ENCODE results near the gene DOCK2.

Gene DOCK2

GRCh38 chr5:170028124-170028523 lies 391.0 kb downstream of the DOCK2 start:
- Histone ChIP-seq H3K36me3 (ENCODE audit: control insufficient read depth, insufficient read depth, low read length) (no peaks in the 10 kb centered on the region), H3K9ac (ENCODE audit: low read length) (no peak overlapping the region), H3K27ac (ENCODE audit: low read depth, low read length) (no peak overlapping the region), H3K27me3 (ENCODE audit: control insufficient read depth, insufficient read depth, low read length) (no peaks in the 10 kb centered on the region), H3K4me1 (ENCODE audit: control insufficient read depth, insufficient read depth, low read length) (no peaks in the 10 kb centered on the region), H3K4me3 (ENCODE audit: low read length) (no peak overlapping the region)

GRCh38 chr5:170034231-170034630 lies 397.2 kb downstream of the DOCK2 start:
- H3K36me3 ChIP-seq (ENCODE audit: control insufficient read depth, insufficient read depth, low read length): no peaks in the 10 kb centered on the region
- no peak overlapping the region for H3K27ac ChIP-seq (ENCODE audit: low read depth, low read length)
- no peaks in the 10 kb centered on the region for H3K27me3 ChIP-seq (ENCODE audit: control insufficient read depth, insufficient read depth, low read length)
- H3K4me1 ChIP-seq (ENCODE audit: control insufficient read depth, insufficient read depth, low read length): no peaks in the 10 kb centered on the region
- no peak overlapping the region for H3K4me3 ChIP-seq (ENCODE audit: low read length)
- H3K9ac ChIP-seq (ENCODE audit: low read length): no peak overlapping the region

DNA sequence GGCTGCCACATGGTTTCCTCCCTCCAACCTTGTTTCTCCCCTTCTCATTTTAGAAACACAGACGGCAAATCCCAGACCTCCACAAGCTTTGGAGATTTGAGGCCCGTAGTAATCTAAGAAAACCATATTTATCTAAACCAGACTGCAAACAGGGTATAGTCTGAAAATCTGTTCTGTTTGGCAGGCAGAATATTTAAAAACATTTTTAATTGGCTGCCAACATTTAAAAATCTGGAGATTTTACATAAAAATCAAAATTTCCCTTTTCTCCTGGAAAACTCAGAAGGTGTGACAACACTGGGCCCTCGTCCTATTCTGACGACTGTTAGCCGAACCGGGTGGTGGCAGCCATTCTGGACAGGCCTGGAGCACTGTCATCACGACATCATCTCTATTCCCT lies 401.2 kb downstream of the DOCK2 start:
- H3K36me3 ChIP-seq (ENCODE audit: control insufficient read depth, insufficient read depth, low read length): no peaks in the 10 kb centered on the region
- no peaks in the 10 kb centered on the region for H3K27me3 ChIP-seq (ENCODE audit: control insufficient read depth, insufficient read depth, low read length)
- no peaks in the 10 kb centered on the region for H3K4me1 ChIP-seq (ENCODE audit: control insufficient read depth, insufficient read depth, low read length)
- no peak overlapping the region for H3K4me3 ChIP-seq (ENCODE audit: low read length)
- H3K27ac ChIP-seq (ENCODE audit: low read depth, low read length): no peak overlapping the region
- H3K9ac ChIP-seq (ENCODE audit: low read length): no peak overlapping the region

- no peak overlapping the region for H3K27ac ChIP-seq (ENCODE audit: low read depth, low read length)
- no peaks in the 10 kb centered on the region for H3K27me3 ChIP-seq (ENCODE audit: control insufficient read depth, insufficient read depth, low read length)
- H3K9ac ChIP-seq (ENCODE audit: low read length): no peak overlapping the region
- H3K4me3 ChIP-seq (ENCODE audit: low read length): no peak overlapping the region
- no peaks in the 10 kb centered on the region for H3K4me1 ChIP-seq (ENCODE audit: control insufficient read depth, insufficient read depth, low read length)
- no peaks in the 10 kb centered on the region for H3K36me3 ChIP-seq (ENCODE audit: control insufficient read depth, insufficient read depth, low read length)
These were observed 402.8 kb downstream of the DOCK2 start for GRCh38 chr5:170039830-170040229.

DNA sequence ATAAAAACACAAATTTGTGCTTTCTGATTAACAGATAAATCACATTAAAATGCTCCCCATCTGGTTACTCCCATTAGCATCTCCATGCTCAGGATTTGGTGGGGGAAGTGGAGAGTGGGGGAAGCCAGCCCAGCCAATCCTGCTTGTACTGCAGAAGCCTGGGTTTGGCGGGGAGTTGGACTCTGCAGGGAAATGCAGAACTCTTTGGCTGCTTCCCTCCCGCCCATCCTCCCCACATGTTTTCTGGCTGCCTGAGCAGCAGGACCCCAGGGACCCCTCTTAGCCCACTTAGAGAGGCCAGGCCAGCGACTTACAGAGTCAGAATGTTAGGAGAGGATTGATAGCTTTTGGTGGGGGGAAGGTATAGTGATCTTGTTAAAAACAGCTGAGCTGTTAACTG lies 409.2 kb downstream of the DOCK2 start:
- Histone ChIP-seq H3K9ac (ENCODE audit: low read length) (no peak overlapping the region), H3K27ac (ENCODE audit: low read depth, low read length) (no peak overlapping the region), H3K4me1 (ENCODE audit: control insufficient read depth, insufficient read depth, low read length) (no peaks in the 10 kb centered on the region), H3K4me3 (ENCODE audit: low read length) (no peak overlapping the region), H3K36me3 (ENCODE audit: control insufficient read depth, insufficient read depth, low read length) (no peaks in the 10 kb centered on the region), H3K27me3 (ENCODE audit: control insufficient read depth, insufficient read depth, low read length) (no peaks in the 10 kb centered on the region)

DNA sequence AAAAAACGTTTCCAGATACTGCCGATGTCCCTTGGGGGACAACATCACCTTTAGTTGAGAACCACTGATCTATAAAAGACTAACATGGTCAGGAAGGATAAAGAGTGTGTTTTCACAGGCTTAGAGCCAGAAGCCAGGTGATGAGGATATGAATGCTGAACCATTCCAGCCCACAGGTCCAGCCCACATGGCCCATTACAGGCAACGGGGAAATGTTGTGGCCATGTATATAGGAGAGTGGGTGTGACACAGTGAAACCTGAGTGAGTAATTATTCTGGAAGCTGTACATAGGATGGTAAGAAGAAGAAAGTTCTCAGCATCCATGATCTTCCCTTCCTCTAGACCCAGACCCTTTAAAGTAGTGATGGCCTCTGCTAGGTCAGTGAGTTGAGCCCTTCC lies 412.6 kb downstream of the DOCK2 start:
- H3K4me1 ChIP-seq (ENCODE audit: control insufficient read depth, insufficient read depth, low read length): no peaks in the 10 kb centered on the region
- H3K9ac ChIP-seq (ENCODE audit: low read length): no peak overlapping the region
- H3K27me3 ChIP-seq (ENCODE audit: control insufficient read depth, insufficient read depth, low read length): no peaks in the 10 kb centered on the region
- no peaks in the 10 kb centered on the region for H3K36me3 ChIP-seq (ENCODE audit: control insufficient read depth, insufficient read depth, low read length)
- H3K4me3 ChIP-seq (ENCODE audit: low read length): no peak overlapping the region
- no peak overlapping the region for H3K27ac ChIP-seq (ENCODE audit: low read depth, low read length)

GRCh38 chr5:170053896-170054295 lies 416.8 kb downstream of the DOCK2 start:
- H3K27ac ChIP-seq (ENCODE audit: low read depth, low read length): no peak overlapping the region
- no peak overlapping the region for H3K9ac ChIP-seq (ENCODE audit: low read length)
- no peak overlapping the region for H3K4me3 ChIP-seq (ENCODE audit: low read length)
- no peaks in the 10 kb centered on the region for H3K27me3 ChIP-seq (ENCODE audit: control insufficient read depth, insufficient read depth, low read length)
- no peaks in the 10 kb centered on the region for H3K36me3 ChIP-seq (ENCODE audit: control insufficient read depth, insufficient read depth, low read length)
- no peaks in the 10 kb centered on the region for H3K4me1 ChIP-seq (ENCODE audit: control insufficient read depth, insufficient read depth, low read length)

GRCh38 chr5:170055606-170056005 lies 418.5 kb downstream of the DOCK2 start:
- H3K4me3 ChIP-seq (ENCODE audit: low read length): no peak overlapping the region
- no peaks in the 10 kb centered on the region for H3K36me3 ChIP-seq (ENCODE audit: control insufficient read depth, insufficient read depth, low read length)
- no peak overlapping the region for H3K27ac ChIP-seq (ENCODE audit: low read depth, low read length)
- H3K9ac ChIP-seq (ENCODE audit: low read length): no peak overlapping the region
- H3K4me1 ChIP-seq (ENCODE audit: control insufficient read depth, insufficient read depth, low read length): no peaks in the 10 kb centered on the region
- H3K27me3 ChIP-seq (ENCODE audit: control insufficient read depth, insufficient read depth, low read length): no peaks in the 10 kb centered on the region

GRCh38 chr5:170056561-170057267 lies 419.6 kb downstream of the DOCK2 start:
- H3K27me3 ChIP-seq (ENCODE audit: control insufficient read depth, insufficient read depth, low read length): no peaks in the 10 kb centered on the region
- no peak overlapping the region for H3K9ac ChIP-seq (ENCODE audit: low read length)
- no peaks in the 10 kb centered on the region for H3K36me3 ChIP-seq (ENCODE audit: control insufficient read depth, insufficient read depth, low read length)
- no peak overlapping the region for H3K4me3 ChIP-seq (ENCODE audit: low read length)
- H3K4me1 ChIP-seq (ENCODE audit: control insufficient read depth, insufficient read depth, low read length): no peaks in the 10 kb centered on the region
- no peak overlapping the region for H3K27ac ChIP-seq (ENCODE audit: low read depth, low read length)

DNA sequence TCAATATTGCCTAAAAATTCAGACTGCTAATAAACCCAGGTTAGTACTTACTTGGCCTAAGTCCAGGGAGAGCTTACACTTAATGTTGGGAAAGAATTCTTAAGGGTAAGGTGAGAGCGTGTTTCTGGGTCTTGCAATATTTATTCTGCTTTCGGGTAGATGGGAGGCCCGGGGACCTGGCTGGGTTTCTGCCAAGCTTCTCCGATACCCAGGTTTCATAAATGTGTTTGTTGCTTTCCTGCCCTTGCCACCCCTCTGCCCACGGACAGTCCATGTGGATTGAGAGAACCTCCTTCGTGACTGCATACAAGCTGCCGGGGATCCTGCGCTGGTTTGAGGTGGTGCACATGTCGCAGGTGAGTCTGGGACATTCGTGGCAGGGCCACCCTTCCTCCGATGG lies 420.2 kb downstream of the DOCK2 start:
- Histone ChIP-seq H3K9ac (ENCODE audit: low read length) (no peak overlapping the region), H3K4me1 (ENCODE audit: control insufficient read depth, insufficient read depth, low read length) (no peaks in the 10 kb centered on the region), H3K4me3 (ENCODE audit: low read length) (no peak overlapping the region), H3K36me3 (ENCODE audit: control insufficient read depth, insufficient read depth, low read length) (no peaks in the 10 kb centered on the region), H3K27me3 (ENCODE audit: control insufficient read depth, insufficient read depth, low read length) (no peaks in the 10 kb centered on the region), H3K27ac (ENCODE audit: low read depth, low read length) (no peak overlapping the region)

DNA sequence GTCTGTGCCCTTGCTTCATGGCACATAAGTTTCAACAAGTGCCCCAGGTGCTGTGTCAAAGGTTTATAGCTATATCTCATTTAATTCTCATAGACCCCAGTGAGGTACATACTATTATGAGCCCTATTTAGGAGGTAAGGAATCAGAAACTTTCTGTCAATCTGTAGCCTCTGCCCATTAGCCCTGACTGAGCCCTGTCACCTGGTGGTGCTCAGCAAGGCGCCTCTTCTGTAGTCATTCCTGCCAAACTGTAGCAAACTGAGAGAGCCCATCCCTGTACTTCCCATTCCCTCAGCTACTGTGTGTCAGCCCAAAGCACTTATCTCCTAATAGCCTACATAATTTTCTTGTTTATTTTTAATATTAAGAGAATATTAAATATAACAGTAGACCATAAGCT lies 422.1 kb downstream of the DOCK2 start:
- Histone ChIP-seq H3K36me3 (ENCODE audit: control insufficient read depth, insufficient read depth, low read length) (no peaks in the 10 kb centered on the region), H3K9ac (ENCODE audit: low read length) (no peak overlapping the region), H3K27me3 (ENCODE audit: control insufficient read depth, insufficient read depth, low read length) (no peaks in the 10 kb centered on the region), H3K27ac (ENCODE audit: low read depth, low read length) (no peak overlapping the region), H3K4me1 (ENCODE audit: control insufficient read depth, insufficient read depth, low read length) (no peaks in the 10 kb centered on the region), H3K4me3 (ENCODE audit: low read length) (no peak overlapping the region)

DNA sequence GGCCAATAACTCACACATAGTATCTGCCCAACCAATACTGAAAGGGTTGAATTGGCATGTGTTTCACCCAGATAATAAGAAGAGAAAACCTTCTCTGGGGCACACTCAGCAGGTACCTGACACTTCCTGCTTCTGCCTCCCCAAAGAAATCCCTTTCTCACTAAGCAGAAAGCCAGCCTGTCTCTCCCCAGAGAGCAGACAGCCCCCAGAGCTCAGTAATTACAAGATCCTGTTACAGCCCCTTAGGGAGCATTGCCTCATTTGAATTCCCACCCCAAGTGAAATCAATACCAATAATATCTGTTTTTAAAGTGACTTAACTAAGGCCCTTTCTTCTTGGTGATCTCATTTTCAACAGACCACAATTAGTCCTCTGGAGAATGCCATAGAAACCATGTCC lies 430.1 kb downstream of the DOCK2 start:
- peaks cover 2% of the 10 kb centered on the region for H3K36me3 ChIP-seq (ENCODE audit: control insufficient read depth, insufficient read depth, low read length)
- H3K4me1 ChIP-seq (ENCODE audit: control insufficient read depth, insufficient read depth, low read length): no peaks in the 10 kb centered on the region
- H3K27ac ChIP-seq (ENCODE audit: low read depth, low read length): no peak overlapping the region
- no peak overlapping the region for H3K4me3 ChIP-seq (ENCODE audit: low read length)
- H3K9ac ChIP-seq (ENCODE audit: low read length): no peak overlapping the region
- no peaks in the 10 kb centered on the region for H3K27me3 ChIP-seq (ENCODE audit: control insufficient read depth, insufficient read depth, low read length)

DNA sequence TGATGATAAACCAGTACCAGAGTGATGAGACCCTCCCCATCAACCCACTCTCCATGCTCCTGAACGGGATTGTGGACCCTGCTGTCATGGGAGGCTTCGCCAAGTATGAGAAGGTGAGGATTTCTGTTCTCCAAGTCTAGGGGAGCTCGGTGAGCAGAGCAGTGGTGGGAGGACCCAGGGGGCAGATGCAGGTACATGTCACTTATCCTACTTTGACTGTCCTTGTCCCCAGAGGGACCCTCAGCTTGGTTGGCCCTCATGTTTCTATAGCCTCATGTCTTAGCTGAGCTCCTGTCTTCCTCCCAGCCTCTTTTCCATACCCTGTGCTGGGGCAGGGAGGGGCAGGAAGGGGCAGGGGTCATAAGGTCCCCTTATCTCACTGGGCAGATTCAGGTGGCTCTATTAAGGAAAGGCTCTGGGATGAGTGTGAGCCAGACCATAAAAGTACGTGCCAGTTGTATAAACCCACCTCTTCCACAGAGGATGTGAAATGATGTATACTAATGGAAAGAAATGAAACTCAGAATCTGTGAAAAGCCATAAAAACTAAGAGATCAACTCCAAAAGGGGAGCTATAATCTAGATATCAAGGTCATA lies 430.6 kb downstream of the DOCK2 start:
- Histone ChIP-seq H3K36me3 (ENCODE audit: control insufficient read depth, insufficient read depth, low read length) (peaks cover 2% of the 10 kb centered on the region), H3K9ac (ENCODE audit: low read length) (no peak overlapping the region), H3K27me3 (ENCODE audit: control insufficient read depth, insufficient read depth, low read length) (no peaks in the 10 kb centered on the region), H3K4me3 (ENCODE audit: low read length) (no peak overlapping the region), H3K27ac (ENCODE audit: low read depth, low read length) (no peak overlapping the region), H3K4me1 (ENCODE audit: control insufficient read depth, insufficient read depth, low read length) (no peaks in the 10 kb centered on the region)

Measured in rectal smooth muscle tissue (tissue), 1 donor.